Mesothelial cell of epicardium (in vitro differentiated cells): ENCODE results near the gene GAGE10. TPM values are rescaled to one million over a fixed set of nuclear protein-coding genes. Genes with fewer than 3 reads are reported as not detected.
"Not testable (repeated sequence)": the region's sequence is repeated elsewhere in the genome, so short reads cannot be mapped to it uniquely, and the experiment has no call there.

Experiments
- DNase-seq, 2 experiments: peaks; one replicate each; pipeline ENCODE4 v3.0.0; 2021; ENCODE audit warnings: low spot score in 2 of 2; ENCODE audit not compliant: unreplicated experiment in 2 of 2
- H3K27ac Mint-ChIP-seq: 2 replicates; pipeline ENCODE4 v1.8.0; 2021; ENCODE audit warnings: mixed read lengths
- H3K27me3 Mint-ChIP-seq: 2 replicates; pipeline ENCODE4 v1.8.0; 2021; ENCODE audit warnings: low read depth, mixed read lengths
- H3K36me3 Mint-ChIP-seq: 2 replicates; pipeline ENCODE4 v1.8.0; 2021; ENCODE audit warnings: mixed read lengths
- H3K4me1 Mint-ChIP-seq: 2 replicates; pipeline ENCODE4 v1.8.0; 2021; ENCODE audit warnings: mixed read lengths
- H3K4me3 Mint-ChIP-seq: 2 replicates; pipeline ENCODE4 v1.8.0; 2021; ENCODE audit warnings: mild to moderate bottlenecking, moderate library complexity, mixed read lengths
- H3K9me3 Mint-ChIP-seq: 2 replicates; pipeline ENCODE4 v1.8.0; 2021; ENCODE audit warnings: mixed read lengths
- CTCF ChIP-seq: fragments of 200-600 bp; sonication (generic); IDR thresholded peaks from one replicate; pipeline ENCODE4 v1.5.0; 2021; ENCODE audit warnings: antibody characterized with exemption; ENCODE audit not compliant: unreplicated experiment
- total RNA-seq: library from RNA; stranded (reverse); gene quantifications from 3 replicates; pipeline ENCODE4 v1.2.1, GENCODE V29; 2021

The GAGE10 gene
- total RNA-seq, 1 donor from 2014 or later = not detected

GRCh38 chrX:49310371-49310770, 6.9 kb downstream of the GAGE10 start:
- Mint-ChIP-seq H3K9me3 (peaks cover 18% of the 10 kb centered on the region), H3K36me3 (no peaks in the 10 kb centered on the region), H3K4me1 (peaks cover 40% of the 10 kb centered on the region), H3K27ac (peak overlapping the region; percentile 99), H3K27me3 (no peaks in the 10 kb centered on the region), H3K4me3 (no peak overlapping the region)
- no peak for TF ChIP-seq CTCF
- no peak for DNase-seq

- H3K27me3 Mint-ChIP-seq = no peaks in the 10 kb centered on the region
- H3K36me3 Mint-ChIP-seq = no peaks in the 10 kb centered on the region
- peaks cover 45% of the 10 kb centered on the region for H3K4me1 Mint-ChIP-seq
- no peak for DNase-seq
- no peak overlapping the region for H3K4me3 Mint-ChIP-seq
- no peak for TF ChIP-seq CTCF
- H3K27ac Mint-ChIP-seq = no peak overlapping the region
- peaks cover 18% of the 10 kb centered on the region for H3K9me3 Mint-ChIP-seq
Observed at GRCh38 chrX:49312176-49312575, 8.7 kb downstream of the GAGE10 start.

GRCh38 chrX:49316085-49316484, 12.6 kb downstream of the GAGE10 start:
- Mint-ChIP-seq H3K4me3 (no peak overlapping the region), H3K27ac (no peak overlapping the region), H3K4me1 (peaks cover 13% of the 10 kb centered on the region), H3K27me3 (no peaks in the 10 kb centered on the region), H3K9me3 (peaks cover 9% of the 10 kb centered on the region), H3K36me3 (no peaks in the 10 kb centered on the region)
- no peak for DNase-seq
- no peak for TF ChIP-seq CTCF

GRCh38 chrX:49321737-49322136, 18.3 kb downstream of the GAGE10 start, which contains the start of gene GAGE12J:
Gene GAGE12J, plus strand, starts transcription at chrX:49322037. Its CDS starts 1,157 bp downstream, at chrX:49323194.
- not testable (repeated sequence) for H3K36me3 Mint-ChIP-seq, H3K9me3 Mint-ChIP-seq, H3K27me3 Mint-ChIP-seq, H3K4me1 Mint-ChIP-seq, H3K4me3 Mint-ChIP-seq, H3K27ac Mint-ChIP-seq, DNase-seq

- not testable (repeated sequence) for H3K4me1 Mint-ChIP-seq, H3K36me3 Mint-ChIP-seq, H3K9me3 Mint-ChIP-seq, H3K4me3 Mint-ChIP-seq, H3K27ac Mint-ChIP-seq, DNase-seq, H3K27me3 Mint-ChIP-seq
Observed at GRCh38 chrX:49322266-49322665, 18.8 kb downstream of the GAGE10 start.

- not testable (repeated sequence) for H3K9me3 Mint-ChIP-seq, H3K4me1 Mint-ChIP-seq, H3K27me3 Mint-ChIP-seq, H3K27ac Mint-ChIP-seq, DNase-seq, H3K4me3 Mint-ChIP-seq, H3K36me3 Mint-ChIP-seq
Observed at GRCh38 chrX:49323735-49324134, 20.3 kb downstream of the GAGE10 start.

GRCh38 chrX:49330421-49330820, 27.0 kb downstream of the GAGE10 start:
- not testable (repeated sequence) for H3K36me3 Mint-ChIP-seq, H3K4me3 Mint-ChIP-seq, H3K27ac Mint-ChIP-seq, DNase-seq, H3K9me3 Mint-ChIP-seq, H3K4me1 Mint-ChIP-seq, H3K27me3 Mint-ChIP-seq

- not testable (repeated sequence) for H3K27me3 Mint-ChIP-seq, H3K4me1 Mint-ChIP-seq, H3K36me3 Mint-ChIP-seq, H3K4me3 Mint-ChIP-seq, H3K27ac Mint-ChIP-seq, DNase-seq, H3K9me3 Mint-ChIP-seq
Observed at GRCh38 chrX:49331282-49331681, 27.8 kb downstream of the GAGE10 start, which contains the start of gene GAGE13. Gene GAGE13, plus strand, starts transcription at chrX:49331582. Its CDS starts 1,156 bp downstream, at chrX:49332738.

- not testable (repeated sequence) for H3K4me1 Mint-ChIP-seq, H3K27me3 Mint-ChIP-seq, DNase-seq, H3K4me3 Mint-ChIP-seq, H3K36me3 Mint-ChIP-seq, H3K27ac Mint-ChIP-seq, H3K9me3 Mint-ChIP-seq
Observed at GRCh38 chrX:49331841-49332240, 28.4 kb downstream of the GAGE10 start.

GRCh38 chrX:49341449-49341848, 38.0 kb downstream of the GAGE10 start:
- not testable (repeated sequence) for H3K9me3 Mint-ChIP-seq, H3K4me3 Mint-ChIP-seq, H3K36me3 Mint-ChIP-seq, H3K4me1 Mint-ChIP-seq, H3K27ac Mint-ChIP-seq, H3K27me3 Mint-ChIP-seq
- peak; percentile 58 to 69 for DNase-seq

- H3K27ac Mint-ChIP-seq, H3K4me1 Mint-ChIP-seq, H3K4me3 Mint-ChIP-seq, DNase-seq, H3K27me3 Mint-ChIP-seq, H3K9me3 Mint-ChIP-seq, H3K36me3 Mint-ChIP-seq: not testable (repeated sequence)
Observed at GRCh38 chrX:49344496-49345175, 41.2 kb downstream of the GAGE10 start.
